Measurements from ENCODE around the gene FOXL3.

The FOXL3 gene

GRCh38 chr7:276230-276835, 13.6 kb upstream of the FOXL3 start:
- no peak for TF ChIP-seq FOXP2 (optimal IDR thresholded peaks at IDR 0.05; ENCODE audit: borderline replicate concordance, extremely low read depth, extremely low read length, insufficient read depth)

GRCh38 chr7:277228-277627, 12.7 kb upstream of the FOXL3 start:
- TF ChIP-seq SIN3A (IDR thresholded peaks at IDR 0.05; ENCODE audit: borderline replicate concordance, insufficient read depth, low read length) (no peak), TAF1 (IDR thresholded peaks at IDR 0.05; ENCODE audit: borderline replicate concordance, insufficient read depth, low read length) (no peak), FOXP2 (optimal IDR thresholded peaks at IDR 0.05; ENCODE audit: borderline replicate concordance, extremely low read depth, extremely low read length, insufficient read depth) (no peak), REST (IDR thresholded peaks at IDR 0.05; ENCODE audit: insufficient read depth in 1 of 2, low read depth in 2 of 2, low read length in 2 of 2) (no peak), POLR2AphosphoS5 (IDR thresholded peaks at IDR 0.05; ENCODE audit: low read depth, low read length) (no peak)

- no peak for TF ChIP-seq POLR2AphosphoS5 (IDR thresholded peaks at IDR 0.05; ENCODE audit: low read depth, low read length)
- no peak for TF ChIP-seq REST (IDR thresholded peaks at IDR 0.05; ENCODE audit: insufficient read depth in 1 of 2, low read depth in 2 of 2, low read length in 2 of 2)
Measured at GRCh38 chr7:278081-278480, 11.9 kb upstream of the FOXL3 start.

- TF ChIP-seq FOXP2 (optimal IDR thresholded peaks at IDR 0.05; ENCODE audit: borderline replicate concordance, extremely low read depth, extremely low read length, insufficient read depth) (no peak), TAF1 (IDR thresholded peaks at IDR 0.05; ENCODE audit: borderline replicate concordance, insufficient read depth, low read length) (no peak), POLR2AphosphoS5 (IDR thresholded peaks at IDR 0.05; ENCODE audit: low read depth, low read length) (no peak), SIN3A (IDR thresholded peaks at IDR 0.05; ENCODE audit: borderline replicate concordance, insufficient read depth, low read length) (no peak), REST (IDR thresholded peaks at IDR 0.05; ENCODE audit: insufficient read depth in 1 of 2, low read depth in 2 of 2, low read length in 2 of 2) (no peak)
Measured at GRCh38 chr7:279821-280220, 10.1 kb upstream of the FOXL3 start.

- TF ChIP-seq SIN3A (IDR thresholded peaks at IDR 0.05; ENCODE audit: borderline replicate concordance, insufficient read depth, low read length): no peak
- TF ChIP-seq REST (IDR thresholded peaks at IDR 0.05; ENCODE audit: insufficient read depth in 1 of 2, low read depth in 2 of 2, low read length in 2 of 2): no peak
- TF ChIP-seq FOXP2 (optimal IDR thresholded peaks at IDR 0.05; ENCODE audit: borderline replicate concordance, extremely low read depth, extremely low read length, insufficient read depth): no peak
- TF ChIP-seq TAF1 (IDR thresholded peaks at IDR 0.05; ENCODE audit: borderline replicate concordance, insufficient read depth, low read length): no peak
- no peak for TF ChIP-seq POLR2AphosphoS5 (IDR thresholded peaks at IDR 0.05; ENCODE audit: low read depth, low read length)
Measured at GRCh38 chr7:280461-280860, 9.5 kb upstream of the FOXL3 start.
